OCI-LY1 (cell line): ENCODE results near the gene APBA1.

Experiments used
- CTCF ChIP-seq: fragments of 200-600 bp; sonication (generic), shearing (Covaris generic); IDR thresholded peaks from 2 replicates; pipeline ENCODE4 v1.5.1; 2017; ENCODE audit warnings: mild to moderate bottlenecking, antibody characterized with exemption, low read length, moderate library complexity, mixed read lengths
- EZH2 ChIP-seq: fragments of 200-600 bp; sonication (generic), shearing (Covaris generic); IDR thresholded peaks from 2 replicates; pipeline ENCODE4 v1.8.0; 2017; ENCODE audit warnings: borderline replicate concordance, mixed run types, mild to moderate bottlenecking, antibody characterized with exemption, low read length, moderate library complexity, mixed read lengths

GRCh38 chr9:69647804-69648203 is 24.4 kb downstream of the APBA1 start:
- TF ChIP-seq CTCF (no peak), EZH2 (no peak)
